Measurements from ENCODE around the gene PCYT1A. TPM values are rescaled to one million over a fixed set of nuclear protein-coding genes. Genes with fewer than 3 reads are reported as not detected.
A peak's percentile ranks its signal among the peaks of the same experiment; 100 is the strongest.

PCYT1A gene
- total and polyA plus RNA-seq, 2 of the 13 experiments (the other 11 are each of a cell fraction or from before 2014, with no cell fraction given), result 26.4 to 45.3 TPM

- no peak for FAIRE-seq
- Histone ChIP-seq H3K27me3 (ENCODE audit: control insufficient read depth in 1 of 2, insufficient read depth in 2 of 2, low read length in 2 of 2) (peaks cover 3 to 10% of the 10 kb centered on the region in 2 experiments; a peak in 2 of 5 replicates), H4K20me1 (ENCODE audit: insufficient read depth, low read length) (no peaks in the 10 kb centered on the region), H2AFZ (ENCODE audit: low read length) (no peak overlapping the region), H3K9me3 (ENCODE audit: low read length) (no peaks in the 10 kb centered on the region), H3K4me2 (ENCODE audit: low read depth, low read length) (no peak overlapping the region), H3K9ac (ENCODE audit: insufficient read depth, low read depth, low read length) (no peak overlapping the region), H3K4me1 (ENCODE audit: insufficient read depth, low read length) (peaks cover 50% of the 10 kb centered on the region), H3K36me3 (replicated peaks in 1 of 2; ENCODE audit: control insufficient read depth in 1 of 2, insufficient read depth in 2 of 2, low read length in 2 of 2) (no peaks in the 10 kb centered on the region), H3K4me3 (replicated peaks in 1 of 3; ENCODE audit: insufficient read depth in 1 of 3, low read depth in 2 of 3, low read length in 3 of 3) (no peak overlapping the region), H3K79me2 (ENCODE audit: insufficient read depth, low read length) (no peaks in the 10 kb centered on the region), H3K27ac (ENCODE audit: extremely low read length, insufficient read depth, low read length) (no peak overlapping the region)
- intact Hi-C loops (cut with micrococcal nuclease; ENCODE audit: unreplicated experiment) (no loop called here), in situ Hi-C loops (cut with HindIII; ENCODE audit: extremely low pct_ligation_motif_present, low pct_unique_long_range_greater_than_20kb) (no loop called here)
- no TSS peak for BruUV-seq (replicated peaks)
- WGBS (ENCODE audit: low lambda C conversion rate), result 91% methylated on average over 3 of the region's 3 CpGs
- ATAC-seq, result no peak
- no peak for DNase-seq (ENCODE audit: low spot score)
- ChIA-PET POLR2A (no interaction called here), CTCF (ENCODE audit: low intra/inter-chr PET ratio, low total read pairs) (no interaction called here)
- TF ChIP-seq MTA1 (CRISPR knock-in tag; IDR thresholded peaks at IDR 0.05; ENCODE audit: borderline replicate concordance), result no peak
- no peak for TF ChIP-seq GTF2F1 (IDR thresholded peaks at IDR 0.05; ENCODE audit: low read length)
- TF ChIP-seq ARNT2 (CRISPR knock-in tag; IDR thresholded peaks at IDR 0.05; ENCODE audit: low read depth), result no peak
- no peak for TF ChIP-seq TRIM22 (IDR thresholded peaks at IDR 0.05)
- TF ChIP-seq, protein P1, sequence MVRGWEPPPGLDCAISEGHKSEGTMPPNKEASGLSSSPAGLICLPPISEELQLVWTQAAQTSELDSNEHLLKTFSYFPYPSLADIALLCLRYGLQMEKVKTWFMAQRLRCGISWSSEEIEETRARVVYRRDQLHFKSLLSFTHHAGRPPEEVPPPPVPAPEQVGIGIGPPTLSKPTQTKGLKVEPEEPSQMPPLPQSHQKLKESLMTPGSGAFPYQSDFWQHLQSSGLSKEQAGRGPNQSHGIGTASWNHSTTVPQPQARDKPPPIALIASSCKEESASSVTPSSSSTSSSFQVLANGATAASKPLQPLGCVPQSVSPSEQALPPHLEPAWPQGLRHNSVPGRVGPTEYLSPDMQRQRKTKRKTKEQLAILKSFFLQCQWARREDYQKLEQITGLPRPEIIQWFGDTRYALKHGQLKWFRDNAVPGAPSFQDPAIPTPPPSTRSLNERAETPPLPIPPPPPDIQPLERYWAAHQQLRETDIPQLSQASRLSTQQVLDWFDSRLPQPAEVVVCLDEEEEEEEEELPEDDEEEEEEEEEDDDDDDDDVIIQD (CRISPR knock-in tag; IDR thresholded peaks at IDR 0.05; ENCODE audit: low read depth), result no peak
Measured at GRCh38 chr3:196203846-196204245, 83.7 kb downstream of the PCYT1A start.

GRCh38 chr3:196202516-196202970, 85.0 kb downstream of the PCYT1A start:
- BruUV-seq (replicated peaks), result no TSS peak
- FAIRE-seq, result no peak
- H3K9ac ChIP-seq (ENCODE audit: insufficient read depth, low read depth, low read length), result no peak overlapping the region
- TF ChIP-seq ZNF431 (CRISPR knock-in tag; IDR thresholded peaks at IDR 0.05; ENCODE audit: borderline replicate concordance, low read depth) (no peak), HMG20A (CRISPR knock-in tag; IDR thresholded peaks at IDR 0.05; ENCODE audit: borderline replicate concordance) (no peak), ZNF550 (CRISPR knock-in tag; IDR thresholded peaks at IDR 0.05; ENCODE audit: borderline replicate concordance) (no peak)
- TF ChIP-seq, protein P2, sequence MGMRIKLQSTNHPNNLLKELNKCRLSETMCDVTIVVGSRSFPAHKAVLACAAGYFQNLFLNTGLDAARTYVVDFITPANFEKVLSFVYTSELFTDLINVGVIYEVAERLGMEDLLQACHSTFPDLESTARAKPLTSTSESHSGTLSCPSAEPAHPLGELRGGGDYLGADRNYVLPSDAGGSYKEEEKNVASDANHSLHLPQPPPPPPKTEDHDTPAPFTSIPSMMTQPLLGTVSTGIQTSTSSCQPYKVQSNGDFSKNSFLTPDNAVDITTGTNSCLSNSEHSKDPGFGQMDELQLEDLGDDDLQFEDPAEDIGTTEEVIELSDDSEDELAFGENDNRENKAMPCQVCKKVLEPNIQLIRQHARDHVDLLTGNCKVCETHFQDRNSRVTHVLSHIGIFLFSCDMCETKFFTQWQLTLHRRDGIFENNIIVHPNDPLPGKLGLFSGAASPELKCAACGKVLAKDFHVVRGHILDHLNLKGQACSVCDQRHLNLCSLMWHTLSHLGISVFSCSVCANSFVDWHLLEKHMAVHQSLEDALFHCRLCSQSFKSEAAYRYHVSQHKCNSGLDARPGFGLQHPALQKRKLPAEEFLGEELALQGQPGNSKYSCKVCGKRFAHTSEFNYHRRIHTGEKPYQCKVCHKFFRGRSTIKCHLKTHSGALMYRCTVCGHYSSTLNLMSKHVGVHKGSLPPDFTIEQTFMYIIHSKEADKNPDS (CRISPR knock-in tag; IDR thresholded peaks at IDR 0.05), result no peak

More at GRCh38 chr3:196202516-196202970, 85.0 kb downstream of the PCYT1A start:
- intact Hi-C loops (cut with micrococcal nuclease; ENCODE audit: unreplicated experiment), result no loop called here
- H3K27me3 ChIP-seq (ENCODE audit: control insufficient read depth in 1 of 2, insufficient read depth in 2 of 2, low read length in 2 of 2), result peaks cover 3 to 11% of the 10 kb centered on the region in 2 experiments; a peak in 2 of 5 replicates
- H3K4me1 ChIP-seq (ENCODE audit: insufficient read depth, low read length), result peaks cover 51% of the 10 kb centered on the region
- H2AFZ ChIP-seq (ENCODE audit: low read length), result no peak overlapping the region
- H3K27ac ChIP-seq (ENCODE audit: extremely low read length, insufficient read depth, low read length), result no peak overlapping the region
- ATAC-seq (peak; percentile 87), DNase-seq (ENCODE audit: low spot score) (peak; percentile 46)
- in situ Hi-C loops (cut with HindIII; ENCODE audit: extremely low pct_ligation_motif_present, low pct_unique_long_range_greater_than_20kb), result no loop called here
- H3K4me3 ChIP-seq (replicated peaks in 1 of 3; ENCODE audit: insufficient read depth in 1 of 3, low read depth in 2 of 3, low read length in 3 of 3), result peak overlapping the region; percentile 11 to 72 (median 34); a peak in 5 of 6 replicates
- H3K79me2 ChIP-seq (ENCODE audit: insufficient read depth, low read length), result no peaks in the 10 kb centered on the region
- H4K20me1 ChIP-seq (ENCODE audit: insufficient read depth, low read length), result no peaks in the 10 kb centered on the region
- H3K9me3 ChIP-seq (ENCODE audit: low read length), result no peaks in the 10 kb centered on the region
- no peaks in the 10 kb centered on the region for H3K36me3 ChIP-seq (replicated peaks in 1 of 2; ENCODE audit: control insufficient read depth in 1 of 2, insufficient read depth in 2 of 2, low read length in 2 of 2)
- 4% methylated on average over 20 of the region's 21 CpGs for WGBS (ENCODE audit: low lambda C conversion rate)
- ChIA-PET POLR2A (interaction anchor here (1.4 to 2.0 kb wide), 2 partner anchors 13 to 121 kb away, joined by 3 to 7 read pairs; no protein-coding TSS in a partner anchor), CTCF (ENCODE audit: low intra/inter-chr PET ratio, low total read pairs) (interaction anchor here (0.6 kb wide), 1 partner anchor 11 kb away, joined by 3 read pairs; no protein-coding TSS in a partner anchor)
- peak overlapping the region; percentile 93 for H3K4me2 ChIP-seq (ENCODE audit: low read depth, low read length)
